Stimulated activated CD8-positive, alpha-beta memory T cell treated with anti-CD3 and anti-CD28 coated beads, Interleukin-7, amount 100 ng/mL, for 4 hours (primary cell): ENCODE measurements around the gene THOC5.
A peak's percentile ranks its signal among the peaks of the same experiment; 100 is the strongest.

ENCODE experiments used
- DNase-seq, 2 donors: peaks; one replicate each; pipeline ENCODE4 v3.0.0-alpha.2; 2020; ENCODE audit warnings: low read depth in 2 of 2

The THOC5 gene

GRCh38 chr22:29478326-29479276 is 75.0 kb downstream of the THOC5 start:
- DNase-seq: no peak

GRCh38 chr22:29477723-29478318 is 75.7 kb downstream of the THOC5 start:
- DNase-seq: no peak

- DNase-seq: no peak
These were observed 77.4 kb downstream of the THOC5 start for GRCh38 chr22:29476116-29476515.

- no peak for DNase-seq
These were observed 78.0 kb downstream of the THOC5 start for GRCh38 chr22:29475550-29475949.

GRCh38 chr22:29473001-29473400 is 80.6 kb downstream of the THOC5 start:
- no peak for DNase-seq

GRCh38 chr22:29470159-29470855 is 83.2 kb downstream of the THOC5 start:
- DNase-seq: peak; percentile 19 to 32

- DNase-seq: no peak
These were observed 83.8 kb downstream of the THOC5 start for GRCh38 chr22:29469755-29470154.

- DNase-seq: no peak
These were observed 89.0 kb downstream of the THOC5 start for GRCh38 chr22:29464581-29464980.

GRCh38 chr22:29463629-29464028 is 89.9 kb downstream of the THOC5 start:
- no peak for DNase-seq

- no peak for DNase-seq
These were observed 92.3 kb downstream of the THOC5 start for GRCh38 chr22:29461263-29461662.

GRCh38 chr22:29459773-29460172 is 93.8 kb downstream of the THOC5 start:
- no peak for DNase-seq

- no peak for DNase-seq
These were observed 95.0 kb downstream of the THOC5 start for GRCh38 chr22:29458551-29458950.

GRCh38 chr22:29457730-29458129 is 95.8 kb downstream of the THOC5 start:
- no peak for DNase-seq

- no peak for DNase-seq
These were observed 97.3 kb downstream of the THOC5 start for GRCh38 chr22:29456211-29456671.
